ENCODE data around the gene FBN2. TPM values are rescaled to one million over a fixed set of nuclear protein-coding genes. Genes with fewer than 3 reads are reported as not detected.

The FBN2 gene
- total and polyA plus RNA-seq, 7 donors, result under 0.01 to 0.46 (median 0.04) TPM; not detected in 1

DNA sequence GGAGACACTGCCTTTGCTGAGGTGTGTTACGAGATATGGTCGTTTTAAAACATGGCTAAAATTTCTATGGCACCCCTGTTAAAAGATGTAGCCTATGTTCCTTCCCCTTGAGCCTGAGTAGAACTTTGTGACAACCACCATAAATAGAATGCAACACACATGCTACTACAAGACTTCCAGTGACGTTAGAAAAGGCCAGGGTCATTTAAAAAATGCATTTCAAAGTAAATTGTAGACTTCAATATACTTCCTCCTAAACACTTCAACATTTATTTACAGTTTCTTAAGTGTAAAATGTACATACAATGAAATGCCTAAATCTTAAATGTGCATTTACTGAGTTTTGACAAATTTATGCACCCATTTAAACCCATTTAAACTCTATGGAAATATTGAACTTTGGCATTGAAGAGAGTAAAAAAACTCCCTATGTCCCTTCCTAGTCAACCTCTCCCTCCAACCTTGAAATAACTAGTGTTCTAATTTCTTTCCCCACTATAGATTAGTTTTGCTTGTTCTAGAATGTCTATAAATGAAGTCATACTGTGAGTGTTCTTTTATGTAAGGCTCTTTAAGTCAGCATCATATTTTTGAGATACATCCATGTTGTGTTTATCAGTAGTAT, 294.0 kb downstream of the FBN2 start:
- no peak for DNase-seq
- TF ChIP-seq, protein P1, sequence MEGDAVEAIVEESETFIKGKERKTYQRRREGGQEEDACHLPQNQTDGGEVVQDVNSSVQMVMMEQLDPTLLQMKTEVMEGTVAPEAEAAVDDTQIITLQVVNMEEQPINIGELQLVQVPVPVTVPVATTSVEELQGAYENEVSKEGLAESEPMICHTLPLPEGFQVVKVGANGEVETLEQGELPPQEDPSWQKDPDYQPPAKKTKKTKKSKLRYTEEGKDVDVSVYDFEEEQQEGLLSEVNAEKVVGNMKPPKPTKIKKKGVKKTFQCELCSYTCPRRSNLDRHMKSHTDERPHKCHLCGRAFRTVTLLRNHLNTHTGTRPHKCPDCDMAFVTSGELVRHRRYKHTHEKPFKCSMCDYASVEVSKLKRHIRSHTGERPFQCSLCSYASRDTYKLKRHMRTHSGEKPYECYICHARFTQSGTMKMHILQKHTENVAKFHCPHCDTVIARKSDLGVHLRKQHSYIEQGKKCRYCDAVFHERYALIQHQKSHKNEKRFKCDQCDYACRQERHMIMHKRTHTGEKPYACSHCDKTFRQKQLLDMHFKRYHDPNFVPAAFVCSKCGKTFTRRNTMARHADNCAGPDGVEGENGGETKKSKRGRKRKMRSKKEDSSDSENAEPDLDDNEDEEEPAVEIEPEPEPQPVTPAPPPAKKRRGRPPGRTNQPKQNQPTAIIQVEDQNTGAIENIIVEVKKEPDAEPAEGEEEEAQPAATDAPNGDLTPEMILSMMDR (IDR thresholded peaks at IDR 0.05), result no peak
- H3K27ac ChIP-seq, result no peak overlapping the region
- H3K36me3 ChIP-seq (ENCODE audit: insufficient read depth in 1 of 2, low read depth in 1 of 2), result no peaks in the 10 kb centered on the region
- H3K4me1 ChIP-seq, result peaks cover 5% of the 10 kb centered on the region
- no peaks in the 10 kb centered on the region for H3K9me3 ChIP-seq
- intact Hi-C loops (cut with DNase I), result no loop called here
- H3K4me3 ChIP-seq, result no peak overlapping the region
- no peak for ATAC-seq
- WGBS, 3 donors, result 83 to 89% (median 84%) methylated on average over 3 of the region's 3 CpGs
- no peaks in the 10 kb centered on the region for H3K27me3 ChIP-seq (ENCODE audit: insufficient read depth in 3 of 3, low read length in 2 of 3)

- intact Hi-C loops (cut with DNase I), result no loop called here
- DNase-seq, result no peak
- WGBS, 3 donors, result 54 to 88% (median 80%) methylated on average over 2 of the region's 2 CpGs
These were observed 296.9 kb downstream of the FBN2 start for GRCh38 chr5:128241051-128241695.

DNA sequence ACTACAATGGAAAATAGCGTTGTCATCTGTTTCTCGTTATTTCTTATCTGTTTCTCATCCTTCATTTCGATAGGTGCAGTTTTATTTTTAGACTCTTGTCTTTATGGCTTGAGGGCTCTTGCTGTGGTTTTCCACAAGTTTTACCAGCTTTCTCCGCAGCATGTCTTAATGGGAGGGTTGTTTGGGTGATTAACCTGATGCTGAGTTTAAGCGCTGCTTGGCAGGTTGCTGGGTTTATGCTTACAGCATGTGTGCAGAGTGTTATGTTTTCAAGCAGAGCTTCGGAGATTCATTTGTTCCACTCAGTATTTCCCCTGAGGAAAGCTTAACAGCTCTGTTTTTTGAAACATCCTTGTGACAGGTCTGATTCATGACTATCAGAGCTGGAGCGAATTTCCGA, 300.5 kb downstream of the FBN2 start:
- no peaks in the 10 kb centered on the region for H3K27me3 ChIP-seq (ENCODE audit: insufficient read depth in 3 of 3, low read length in 2 of 3)
- H3K27ac ChIP-seq, result no peak overlapping the region

More at GRCh38 chr5:128241051-128241695, 296.9 kb downstream of the FBN2 start:
- no peak overlapping the region for H3K4me3 ChIP-seq
- no peak overlapping the region for H3K27ac ChIP-seq
- no peaks in the 10 kb centered on the region for H3K9me3 ChIP-seq
- no peaks in the 10 kb centered on the region for H3K36me3 ChIP-seq (ENCODE audit: insufficient read depth in 1 of 2, low read depth in 1 of 2)
- H3K27me3 ChIP-seq (ENCODE audit: insufficient read depth in 3 of 3, low read length in 2 of 3), result no peaks in the 10 kb centered on the region
- H3K4me1 ChIP-seq, result peaks cover 5% of the 10 kb centered on the region
- TF ChIP-seq, protein P1 (IDR thresholded peaks at IDR 0.05), result no peak
- ATAC-seq, result no peak

DNA sequence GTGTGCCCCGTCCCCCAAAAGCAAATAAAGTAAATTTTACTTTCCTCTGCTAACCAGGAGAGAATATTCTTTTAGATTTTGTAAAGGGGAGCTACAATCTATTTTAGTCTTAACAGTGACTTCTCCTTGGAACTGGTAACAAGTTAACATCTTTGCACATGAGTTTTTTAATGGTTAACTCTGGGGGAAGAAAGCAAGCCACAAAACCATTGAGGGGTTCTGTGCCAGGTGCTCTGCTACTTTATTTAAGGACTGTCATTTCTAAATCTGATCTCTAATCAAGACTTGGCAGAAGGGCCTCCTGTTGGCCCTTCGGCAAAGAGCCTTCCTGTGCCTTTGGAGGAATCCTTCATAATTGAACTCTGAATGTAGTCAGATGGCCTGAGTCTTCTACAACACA, 301.0 kb downstream of the FBN2 start:
- no peaks in the 10 kb centered on the region for H3K27me3 ChIP-seq (ENCODE audit: insufficient read depth in 3 of 3, low read length in 2 of 3)
- no peak overlapping the region for H3K27ac ChIP-seq
- WGBS, 3 donors, result 49 to 65% (median 51%) methylated on average over 2 of the region's 2 CpGs
- no peaks in the 10 kb centered on the region for H3K36me3 ChIP-seq (ENCODE audit: insufficient read depth in 1 of 2, low read depth in 1 of 2)
- TF ChIP-seq, protein P1 (IDR thresholded peaks at IDR 0.05), result no peak
- DNase-seq (no peak), ATAC-seq (no peak)
- no peak overlapping the region for H3K4me3 ChIP-seq
- H3K9me3 ChIP-seq, result no peaks in the 10 kb centered on the region
- H3K4me1 ChIP-seq, result peaks cover 5% of the 10 kb centered on the region
- intact Hi-C loops (cut with DNase I), result no loop called here

More for the DNA sequence above, 300.5 kb downstream of the FBN2 start:
- ATAC-seq (no peak), DNase-seq (no peak)
- Histone ChIP-seq H3K9me3 (no peaks in the 10 kb centered on the region), H3K4me1 (peaks cover 5% of the 10 kb centered on the region), H3K36me3 (ENCODE audit: insufficient read depth in 1 of 2, low read depth in 1 of 2) (no peaks in the 10 kb centered on the region), H3K4me3 (no peak overlapping the region)
- intact Hi-C loops (cut with DNase I), result no loop called here
- WGBS, 3 donors, result 42 to 58% (median 56%) methylated on average over 8 of the region's 8 CpGs
- TF ChIP-seq, protein P1 (IDR thresholded peaks at IDR 0.05), result no peak

All from psoas muscle (tissue), 8 donors.